ENCODE measurements around the gene NSMF.
A peak's percentile ranks its signal among the peaks of the same experiment; 100 is the strongest.

GRCh38 chr9:137459152-137459600, at the start of gene NSMF:
- TF ChIP-seq CTCF (IDR thresholded peaks at IDR 0.05) (no peak), POLR2A (IDR thresholded peaks at IDR 0.05) (peak; percentile 59 to 85)

Data from thyroid gland (tissue), 4 donors.